Cardiac septum (tissue), 1 donor: ENCODE measurements around the gene FEV. TPM values are rescaled to one million over a fixed set of nuclear protein-coding genes. Genes with fewer than 3 reads are reported as not detected.

Source experiments
- DNase-seq: peaks from one replicate; pipeline ENCODE4 v3.0.0-alpha.2; 2020; ENCODE audit warnings: low spot score
- intact Hi-C: fragments of 100-400 bp; cut with DNase I; formaldehyde crosslinking; loops from one replicate; pipeline ENCODE4 v1.14.0; 2022
- total RNA-seq: library from RNA; stranded (reverse); fragmentation: NEBNext Ultra II Directional; extraction: Animal tissue kit (Norgen Biotek cat#: 25700); gene quantifications from one replicate; pipeline ENCODE4 v1.2.1, GENCODE V29; 2021
- donor health status: DM: no; HTN: no; CAD: no.

The FEV gene
- total RNA-seq, 1 donor from 2014 or later = not detected

- DNase-seq = no peak
- intact Hi-C loops = no loop called here
Observed at GRCh38 chr2:218981881-218982585, 3.0 kb downstream of the FEV start.

GRCh38 chr2:218981390-218981880 lies 3.5 kb downstream of the FEV start:
- DNase-seq = no peak
- intact Hi-C loops = no loop called here

GRCh38 chr2:218980735-218981389 lies 4.1 kb downstream of the FEV start:
- intact Hi-C loops = no loop called here
- DNase-seq = no peak

- peak; percentile 89 for DNase-seq
- intact Hi-C loops = no loop called here
Observed at GRCh38 chr2:218979846-218980734, 4.9 kb downstream of the FEV start.

- intact Hi-C loops = no loop called here
- no peak for DNase-seq
Observed at GRCh38 chr2:218975060-218975777, 9.8 kb downstream of the FEV start.

- intact Hi-C loops = no loop called here
Observed at GRCh38 chr2:218970894-218971293, 14.1 kb downstream of the FEV start.

DNA sequence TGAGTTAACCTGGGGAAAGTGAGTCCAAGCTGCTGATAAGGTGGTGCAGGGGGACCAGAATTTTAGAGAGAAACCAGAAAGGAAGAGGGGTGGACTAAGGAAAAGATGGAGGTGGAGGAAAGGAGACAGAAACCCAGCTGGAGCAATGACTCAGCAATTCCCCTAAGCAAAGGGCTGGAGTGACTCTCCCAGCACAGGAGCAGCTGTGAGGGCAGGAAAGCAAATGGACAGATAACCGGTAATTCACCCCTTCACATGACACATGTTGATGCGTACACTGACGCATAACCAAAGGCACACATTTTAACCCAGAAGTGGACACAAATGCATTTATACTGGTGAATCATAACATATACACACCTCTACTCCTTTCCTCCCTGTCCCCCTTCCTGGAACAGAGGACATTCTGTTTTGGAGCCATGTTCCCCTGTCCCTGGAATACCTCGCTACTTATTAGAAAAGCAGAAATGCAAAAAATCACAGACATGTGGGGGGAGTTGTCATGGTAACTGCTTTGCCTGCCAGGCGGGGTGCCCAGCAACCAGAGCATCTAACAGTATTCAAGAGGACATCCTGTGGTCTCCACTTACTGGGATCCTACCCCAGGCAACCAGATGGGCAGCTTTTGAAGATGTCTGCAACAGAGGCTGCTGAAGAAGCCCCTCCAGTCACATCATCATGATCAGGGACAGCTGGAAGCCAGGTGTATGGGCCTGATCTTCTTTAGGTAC lies 20.8 kb downstream of the FEV start:
- peak; percentile 20 for DNase-seq
- intact Hi-C loops = no loop called here

More at GRCh38 chr2:218970894-218971293, 14.1 kb downstream of the FEV start:
- no peak for DNase-seq

- intact Hi-C loops = no loop called here
- peak; percentile 10 for DNase-seq
Observed at GRCh38 chr2:218963601-218964000, 21.4 kb downstream of the FEV start.

DNA sequence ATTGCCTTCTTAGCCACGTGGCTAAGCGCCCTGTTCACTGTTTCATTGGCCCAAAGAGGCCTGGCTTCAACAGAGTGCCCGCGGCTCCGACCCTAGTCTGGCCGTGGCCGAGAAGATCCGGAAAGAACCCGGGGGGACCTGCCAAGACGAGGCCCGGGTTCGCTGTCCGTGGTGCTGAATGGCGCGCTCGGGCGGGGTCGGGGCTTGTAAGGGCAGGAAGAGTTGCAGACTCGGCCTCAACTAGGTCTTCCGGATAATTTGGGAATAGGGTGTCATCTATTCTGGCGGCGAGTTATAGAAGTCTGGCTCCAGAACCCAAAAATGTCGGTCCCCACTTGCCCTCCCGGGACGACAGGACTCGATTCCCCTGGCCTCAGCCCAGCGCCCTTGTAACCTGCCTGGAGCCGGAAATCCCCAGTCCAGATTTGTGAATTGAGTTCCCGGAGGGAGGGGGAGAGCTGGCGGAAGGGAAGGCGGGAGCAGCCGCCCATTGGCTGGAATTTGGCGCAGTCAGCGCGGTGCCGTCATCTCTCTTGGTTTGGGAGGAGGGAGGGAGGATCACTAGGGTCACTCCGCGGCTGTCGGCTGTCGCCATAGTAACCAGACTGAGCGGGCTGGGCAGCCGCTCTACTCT lies 22.0 kb downstream of the FEV start:
- peak; percentile 77 for DNase-seq
- intact Hi-C loops = no loop called here

- peak; percentile 41 for DNase-seq
- intact Hi-C loops = no loop called here
Observed at GRCh38 chr2:218961651-218962570, 23.1 kb downstream of the FEV start.

- DNase-seq = peak; percentile 27
- intact Hi-C loops = no loop called here
Observed at GRCh38 chr2:218961229-218961628, 23.8 kb downstream of the FEV start.

- peak; percentile 47 for DNase-seq
- intact Hi-C loops = no loop called here
Observed at GRCh38 chr2:218960309-218961165, 24.4 kb downstream of the FEV start.

DNA sequence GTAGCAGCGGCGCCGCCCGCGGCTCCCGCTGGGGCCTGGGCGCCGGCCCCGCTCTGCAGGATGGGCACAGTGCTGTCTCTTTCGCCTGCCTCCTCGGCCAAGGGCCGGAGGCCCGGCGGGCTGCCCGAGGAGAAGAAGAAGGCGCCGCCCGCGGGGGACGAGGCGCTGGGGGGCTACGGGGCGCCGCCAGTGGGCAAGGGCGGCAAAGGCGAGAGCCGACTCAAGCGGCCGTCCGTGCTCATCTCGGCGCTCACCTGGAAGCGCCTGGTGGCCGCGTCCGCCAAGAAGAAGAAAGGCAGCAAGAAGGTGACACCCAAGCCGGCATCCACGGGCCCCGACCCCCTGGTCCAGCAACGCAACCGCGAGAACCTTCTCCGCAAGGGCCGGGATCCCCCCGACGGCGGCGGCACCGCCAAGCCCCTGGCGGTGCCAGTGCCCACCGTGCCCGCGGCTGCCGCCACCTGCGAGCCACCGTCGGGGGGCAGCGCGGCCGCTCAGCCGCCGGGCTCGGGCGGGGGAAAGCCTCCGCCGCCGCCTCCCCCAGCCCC lies 25.1 kb downstream of the FEV start:
- peak; percentile 49 for DNase-seq
- intact Hi-C loops = no loop called here

GRCh38 chr2:218959141-218959731 lies 25.7 kb downstream of the FEV start, which contains the start of gene CDK5R2:
Gene CDK5R2 (plus strand): TSS chr2:218959666. CDS start chr2:218959821, 155 bp downstream.
- peak; percentile 81 for DNase-seq
- intact Hi-C loops = no loop called here

DNA sequence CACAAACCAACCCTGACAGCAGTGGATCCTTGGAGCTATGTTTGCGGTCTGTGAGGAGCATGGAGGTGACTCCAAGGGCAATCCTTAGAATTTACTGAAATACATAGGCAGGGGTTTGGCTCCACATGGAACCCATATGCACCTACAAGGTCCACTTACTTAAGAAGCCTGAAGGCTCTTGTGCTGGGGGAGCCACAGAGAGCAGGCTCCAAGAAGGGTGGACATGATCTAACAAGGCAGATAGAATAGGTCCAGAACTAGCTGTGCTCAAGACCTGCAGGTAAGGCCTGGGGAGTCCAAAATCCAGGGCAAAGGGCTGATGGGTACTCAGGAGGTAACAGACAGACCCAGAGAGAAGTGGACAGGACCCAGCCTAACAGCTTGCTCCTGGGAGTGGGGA lies 26.7 kb downstream of the FEV start:
- intact Hi-C loops = no loop called here
- peak; percentile 31 for DNase-seq

DNA sequence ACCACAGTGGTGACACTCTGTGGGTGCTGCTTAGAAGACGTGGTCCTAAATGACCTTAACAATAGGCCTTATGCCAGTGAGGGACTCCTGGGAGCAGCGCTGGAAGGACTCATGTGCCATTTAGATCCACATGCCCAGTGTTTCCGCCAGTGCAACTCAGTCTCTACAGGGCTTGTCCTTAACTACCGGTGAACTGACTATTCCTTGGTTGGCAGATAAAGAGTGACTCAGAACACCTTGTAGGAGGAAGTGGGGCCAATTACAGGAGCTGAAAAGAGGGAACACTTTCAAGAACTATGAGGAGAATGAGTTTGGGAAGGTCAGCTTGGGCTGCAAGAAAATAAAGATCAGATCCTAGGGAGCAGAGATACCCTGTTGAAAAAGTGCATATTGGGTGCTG lies 27.3 kb downstream of the FEV start:
- intact Hi-C loops = no loop called here
- no peak for DNase-seq
